ENCODE data around the gene GABARAPL1.

DNA sequence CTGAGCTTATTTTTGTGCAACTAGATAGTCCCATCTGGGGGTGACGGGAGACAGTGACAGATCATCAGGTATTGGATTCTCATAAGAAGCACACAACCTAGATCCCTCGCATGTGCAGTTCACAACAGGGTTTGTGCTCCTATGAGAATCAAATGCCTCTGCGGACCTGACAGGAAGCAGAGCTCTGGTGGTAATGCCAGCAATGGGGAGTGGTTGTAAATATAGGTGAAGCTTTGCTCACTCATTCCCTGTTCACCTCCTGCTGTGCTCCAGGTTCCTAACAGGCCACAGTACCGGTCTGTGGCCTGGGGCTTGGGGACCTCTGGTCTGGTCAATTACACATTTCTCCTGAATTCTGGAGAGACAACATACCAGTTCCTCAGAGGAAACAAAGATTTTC, 39.0 kb downstream of the GABARAPL1 start:
- TF ChIP-seq CTCF (IDR thresholded peaks at IDR 0.05) (no peak), POLR2AphosphoS5 (IDR thresholded peaks at IDR 0.05) (no peak), EP300 (IDR thresholded peaks at IDR 0.05) (no peak), POLR2A (IDR thresholded peaks at IDR 0.05) (no peak)
